ENCODE measurements around the gene VAMP5. TPM values are rescaled to one million over a fixed set of nuclear protein-coding genes. Genes with fewer than 3 reads are reported as not detected.

Gene VAMP5
- total and polyA plus RNA-seq, 2 experiments from 2014 or later = 2.7 to 36.1 TPM

DNA sequence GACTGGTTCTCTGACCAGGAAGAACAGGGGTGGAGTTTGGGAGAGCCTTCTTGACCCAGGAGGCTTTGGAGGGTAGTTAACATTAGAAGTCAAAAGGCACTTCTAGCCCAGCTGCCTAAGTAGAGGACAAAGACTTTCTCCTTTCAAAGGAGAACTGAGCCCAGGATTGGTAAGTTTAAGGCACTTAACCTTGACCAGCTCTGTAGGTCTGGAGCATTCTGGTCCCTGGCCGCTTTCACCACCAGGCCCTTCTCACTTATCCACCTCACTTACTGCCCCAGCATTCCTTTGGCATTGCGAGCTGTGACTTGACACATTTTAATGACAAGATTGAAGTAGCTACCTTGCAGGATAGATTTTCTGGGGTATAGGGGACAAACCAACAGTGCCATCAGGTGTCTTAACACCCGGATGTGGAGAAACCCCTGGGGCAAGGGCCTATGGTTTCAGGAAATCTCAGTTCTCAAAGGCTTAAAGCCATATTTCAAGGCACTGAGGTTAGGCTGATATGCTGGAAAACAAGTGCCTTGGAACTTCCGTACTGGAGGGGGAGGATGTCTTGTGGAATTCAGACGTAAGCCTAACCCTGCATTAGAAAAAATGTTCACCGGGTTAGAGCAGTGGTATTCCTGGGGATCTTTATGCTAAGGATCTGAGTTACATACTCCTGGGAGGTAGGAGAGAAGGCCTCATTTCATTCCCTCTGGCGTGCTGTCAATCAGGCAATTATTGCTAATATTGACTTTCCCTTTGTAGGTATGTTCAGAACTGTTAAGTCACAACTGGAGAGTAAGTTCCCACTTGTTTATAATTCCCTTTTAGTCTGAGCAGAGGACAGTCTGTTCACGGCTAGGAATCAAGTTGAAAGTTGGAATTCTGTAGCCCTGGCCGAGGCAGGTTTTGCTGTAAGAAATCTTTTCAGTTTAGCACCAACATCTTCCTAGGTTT, 23.3 kb downstream of the VAMP5 start:
- Histone ChIP-seq H3K27ac (peak overlapping the region; percentile 73), H3K9me2 (replicated peaks; ENCODE audit: insufficient read depth) (no peaks in the 10 kb centered on the region), H3K27me3 (no peaks in the 10 kb centered on the region), H2AFZ (no peak overlapping the region), H4K20me1 (ENCODE audit: insufficient read depth, poor library complexity, severe bottlenecking) (peaks cover 2% of the 10 kb centered on the region), H3K9me3 (ENCODE audit: low read depth) (no peaks in the 10 kb centered on the region), H3K4me1 (ENCODE audit: insufficient read depth) (peaks cover 35% of the 10 kb centered on the region), H3K79me2 (peaks cover 45% of the 10 kb centered on the region), H3K4me3 (no peak overlapping the region), H3K4me2 (no peak overlapping the region), H3K36me3 (replicated peaks; ENCODE audit: insufficient read depth, low read depth) (no peaks in the 10 kb centered on the region)
- TF ChIP-seq CTCF (IDR thresholded peaks at IDR 0.05; ENCODE audit: poor library complexity) = no peak
- no peak for TF ChIP-seq EZH2phosphoT487 (IDR thresholded peaks at IDR 0.05; ENCODE audit: low read depth, severe bottlenecking, unreplicated experiment)
- TF ChIP-seq EZH2 (IDR thresholded peaks at IDR 0.05; ENCODE audit: borderline replicate concordance) = no peak
- no peak for DNase-seq (ENCODE audit: low spot score)
- WGBS (ENCODE audit: low lambda C conversion rate, missing lambda C conversion rate) = 87% methylated on average over 9 of the region's 9 CpGs

GRCh38 chr2:85611217-85611704, 27.0 kb downstream of the VAMP5 start:
- DNase-seq (ENCODE audit: low spot score) = no peak
- TF ChIP-seq EZH2phosphoT487 (IDR thresholded peaks at IDR 0.05; ENCODE audit: low read depth, severe bottlenecking, unreplicated experiment) = no peak
- TF ChIP-seq EZH2 (IDR thresholded peaks at IDR 0.05; ENCODE audit: borderline replicate concordance) = no peak
- no peak for TF ChIP-seq CTCF (IDR thresholded peaks at IDR 0.05; ENCODE audit: poor library complexity)
- peaks cover 2% of the 10 kb centered on the region for H4K20me1 ChIP-seq (ENCODE audit: insufficient read depth, poor library complexity, severe bottlenecking)
- no peaks in the 10 kb centered on the region for H3K27me3 ChIP-seq
- H3K4me2 ChIP-seq = peak overlapping the region; percentile 84
- no peaks in the 10 kb centered on the region for H3K9me2 ChIP-seq (replicated peaks; ENCODE audit: insufficient read depth)
- H3K27ac ChIP-seq = peak overlapping the region; percentile 82
- no peaks in the 10 kb centered on the region for H3K36me3 ChIP-seq (replicated peaks; ENCODE audit: insufficient read depth, low read depth)
- whole genome bisulfite sequencing (ENCODE audit: low lambda C conversion rate, missing lambda C conversion rate) = 5% methylated on average over 24 of the region's 24 CpGs
- no peaks in the 10 kb centered on the region for H3K9me3 ChIP-seq (ENCODE audit: low read depth)
- H3K4me1 ChIP-seq (ENCODE audit: insufficient read depth) = peaks cover 9% of the 10 kb centered on the region
- H3K79me2 ChIP-seq = peaks cover 32% of the 10 kb centered on the region
- H2AFZ ChIP-seq = peak overlapping the region; percentile 58
- peak overlapping the region; percentile 53 for H3K4me3 ChIP-seq

DNA sequence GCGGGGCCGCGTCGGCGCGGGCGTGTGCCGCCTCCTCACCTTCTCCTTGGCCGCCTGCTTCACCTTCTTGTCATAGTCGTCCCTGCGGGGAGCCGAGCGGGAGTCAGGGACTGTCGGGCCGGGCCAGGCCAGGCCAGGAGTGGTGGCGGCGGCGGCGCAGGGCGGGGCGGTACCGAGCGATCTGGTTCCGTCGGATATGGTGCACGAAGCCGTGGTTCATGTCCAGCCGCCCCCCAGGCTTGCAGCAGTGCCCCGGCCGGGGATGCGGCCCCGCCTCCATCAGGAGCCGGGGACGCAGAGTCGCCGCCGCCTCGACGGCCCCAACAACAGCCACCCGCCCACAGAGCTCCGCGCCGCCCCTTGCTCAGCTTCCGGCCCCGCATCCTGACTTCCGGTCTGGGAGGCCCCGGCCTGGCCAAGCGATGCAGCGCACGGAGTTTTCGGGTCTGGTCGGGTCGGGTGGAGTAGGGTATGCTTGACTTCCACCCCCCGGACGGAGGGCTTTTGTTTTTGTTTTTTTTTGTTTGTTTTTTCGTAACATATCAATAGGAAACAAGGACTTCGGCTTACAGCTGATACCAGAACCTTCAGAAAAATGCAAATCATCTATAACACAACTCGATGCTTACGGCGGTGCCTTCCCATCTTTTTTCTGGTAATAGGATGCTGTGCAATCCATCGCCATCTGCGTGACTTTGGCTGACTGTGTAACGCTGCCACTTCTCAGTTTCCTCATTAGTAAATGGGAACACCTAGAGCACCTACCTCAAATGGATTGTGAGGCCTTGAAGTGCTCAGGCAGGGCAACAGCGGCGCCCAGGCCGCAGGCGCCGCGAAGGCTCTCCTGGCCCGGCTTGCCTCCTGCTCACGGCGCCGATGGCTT, 27.7 kb downstream of the VAMP5 start, which contains the start of gene C2orf68:
TSS of gene C2orf68 (minus strand) at position 362 of the 883 bp plus-strand sequence. CDS start at position 280, 82 bp downstream.
- peaks cover 2% of the 10 kb centered on the region for H4K20me1 ChIP-seq (ENCODE audit: insufficient read depth, poor library complexity, severe bottlenecking)
- H3K79me2 ChIP-seq = peaks cover 37% of the 10 kb centered on the region
- H3K9me3 ChIP-seq (ENCODE audit: low read depth) = no peaks in the 10 kb centered on the region
- H3K4me2 ChIP-seq = peak within 1 kb of the TSS; percentile 84
- no peaks in the 10 kb centered on the region for H3K36me3 ChIP-seq (replicated peaks; ENCODE audit: insufficient read depth, low read depth)
- peak; percentile 94 for DNase-seq (ENCODE audit: low spot score)
- H3K27me3 ChIP-seq = no peaks in the 10 kb centered on the region
- peak within 1 kb of the TSS; percentile 82 for H3K27ac ChIP-seq
- H2AFZ ChIP-seq = peak within 1 kb of the TSS; percentile 66
- H3K4me1 ChIP-seq (ENCODE audit: insufficient read depth) = peaks cover 9% of the 10 kb centered on the region
- H3K9me2 ChIP-seq (replicated peaks; ENCODE audit: insufficient read depth) = no peaks in the 10 kb centered on the region
- TF ChIP-seq EZH2 (IDR thresholded peaks at IDR 0.05; ENCODE audit: borderline replicate concordance) (no peak), EZH2phosphoT487 (IDR thresholded peaks at IDR 0.05; ENCODE audit: low read depth, severe bottlenecking, unreplicated experiment) (no peak), CTCF (IDR thresholded peaks at IDR 0.05; ENCODE audit: poor library complexity) (no peak)
- H3K4me3 ChIP-seq = peak within 1 kb of the TSS; percentile 53
- WGBS (ENCODE audit: low lambda C conversion rate, missing lambda C conversion rate) = 17% methylated on average over 52 of the region's 73 CpGs

Measured in hepatocyte (in vitro differentiated cells).